HG02623 (cell line): Measurements from ENCODE around the gene AMPH.

ENCODE experiments used
- ATAC-seq: cut with Tn5 transposase; IDR thresholded peaks from one replicate; pipeline ENCODE4 v1.9.1; 2021; ENCODE audit warnings: moderate library complexity; ENCODE audit not compliant: unreplicated experiment

Gene AMPH

GRCh38 chr7:38630720-38631673 is at the start of gene AMPH:
TSS of gene AMPH (minus strand) at chr7:38631373. CDS start at chr7:38631351, 22 bp downstream.
- no peak for ATAC-seq

GRCh38 chr7:38679419-38679818 is 48.2 kb upstream of the AMPH start:
- ATAC-seq, result no peak

GRCh38 chr7:38678698-38679054 is 47.5 kb upstream of the AMPH start:
- no peak for ATAC-seq

- ATAC-seq, result no peak
Observed at GRCh38 chr7:38677981-38678697, 47.0 kb upstream of the AMPH start.

- ATAC-seq, result no peak
Observed at GRCh38 chr7:38675494-38676106, 44.4 kb upstream of the AMPH start.

GRCh38 chr7:38674513-38674912 is 43.3 kb upstream of the AMPH start:
- ATAC-seq, result no peak

- ATAC-seq, result no peak
Observed at GRCh38 chr7:38673795-38674194, 42.6 kb upstream of the AMPH start.

- ATAC-seq, result no peak
Observed at GRCh38 chr7:38671911-38672905, 41.0 kb upstream of the AMPH start.

- no peak for ATAC-seq
Observed at GRCh38 chr7:38669965-38670520, 38.9 kb upstream of the AMPH start.

GRCh38 chr7:38664972-38665371 is 33.8 kb upstream of the AMPH start:
- ATAC-seq, result no peak

- peak; percentile 83 for ATAC-seq
Observed at GRCh38 chr7:38660427-38661099, 29.4 kb upstream of the AMPH start.

GRCh38 chr7:38659931-38660330 is 28.8 kb upstream of the AMPH start:
- ATAC-seq, result no peak

GRCh38 chr7:38658921-38659320 is 27.7 kb upstream of the AMPH start:
- no peak for ATAC-seq

GRCh38 chr7:38656968-38657367 is 25.8 kb upstream of the AMPH start:
- ATAC-seq, result no peak

- ATAC-seq, result no peak
Observed at GRCh38 chr7:38655833-38656774, 24.9 kb upstream of the AMPH start.

GRCh38 chr7:38637957-38638356 is 6.8 kb upstream of the AMPH start:
- ATAC-seq, result no peak

GRCh38 chr7:38632411-38632810 is 1.2 kb upstream of the AMPH start:
- ATAC-seq, result no peak
